ENCODE measurements around the gene SMC3.

DNA sequence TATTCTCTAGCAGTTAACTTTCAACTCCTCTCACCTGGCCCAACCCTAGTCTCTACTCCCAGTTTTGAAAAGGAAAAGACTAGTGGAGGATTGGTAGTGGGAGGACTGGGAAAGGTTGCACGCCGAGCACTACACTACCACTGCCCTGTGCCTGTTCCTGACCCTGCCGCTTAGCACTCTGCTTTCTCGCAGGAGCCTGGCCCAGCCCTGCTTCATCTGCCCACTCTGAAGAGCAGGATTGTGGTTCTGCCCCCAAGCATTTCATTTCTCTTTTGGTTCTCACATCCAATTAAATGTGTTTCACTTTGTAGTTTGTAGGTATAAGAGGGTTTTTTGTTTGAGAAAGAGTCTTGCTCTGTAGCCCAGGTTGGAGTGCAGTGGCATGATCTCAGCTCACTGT, 45.1 kb downstream of the SMC3 start:
- TF ChIP-seq, protein P1, sequence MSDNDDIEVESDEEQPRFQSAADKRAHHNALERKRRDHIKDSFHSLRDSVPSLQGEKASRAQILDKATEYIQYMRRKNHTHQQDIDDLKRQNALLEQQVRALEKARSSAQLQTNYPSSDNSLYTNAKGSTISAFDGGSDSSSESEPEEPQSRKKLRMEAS (IDR thresholded peaks at IDR 0.05; ENCODE audit: low read depth) = no peak
- TF ChIP-seq, protein P2, sequence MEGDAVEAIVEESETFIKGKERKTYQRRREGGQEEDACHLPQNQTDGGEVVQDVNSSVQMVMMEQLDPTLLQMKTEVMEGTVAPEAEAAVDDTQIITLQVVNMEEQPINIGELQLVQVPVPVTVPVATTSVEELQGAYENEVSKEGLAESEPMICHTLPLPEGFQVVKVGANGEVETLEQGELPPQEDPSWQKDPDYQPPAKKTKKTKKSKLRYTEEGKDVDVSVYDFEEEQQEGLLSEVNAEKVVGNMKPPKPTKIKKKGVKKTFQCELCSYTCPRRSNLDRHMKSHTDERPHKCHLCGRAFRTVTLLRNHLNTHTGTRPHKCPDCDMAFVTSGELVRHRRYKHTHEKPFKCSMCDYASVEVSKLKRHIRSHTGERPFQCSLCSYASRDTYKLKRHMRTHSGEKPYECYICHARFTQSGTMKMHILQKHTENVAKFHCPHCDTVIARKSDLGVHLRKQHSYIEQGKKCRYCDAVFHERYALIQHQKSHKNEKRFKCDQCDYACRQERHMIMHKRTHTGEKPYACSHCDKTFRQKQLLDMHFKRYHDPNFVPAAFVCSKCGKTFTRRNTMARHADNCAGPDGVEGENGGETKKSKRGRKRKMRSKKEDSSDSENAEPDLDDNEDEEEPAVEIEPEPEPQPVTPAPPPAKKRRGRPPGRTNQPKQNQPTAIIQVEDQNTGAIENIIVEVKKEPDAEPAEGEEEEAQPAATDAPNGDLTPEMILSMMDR (IDR thresholded peaks at IDR 0.05) = no peak
- TF ChIP-seq EZH2phosphoT487 (IDR thresholded peaks at IDR 0.05; ENCODE audit: borderline replicate concordance, low read depth) = no peak
- no peak for TF ChIP-seq RXRA (IDR thresholded peaks at IDR 0.05; ENCODE audit: borderline replicate concordance, low read depth)
- TF ChIP-seq YY1 (IDR thresholded peaks at IDR 0.05; ENCODE audit: low read depth) = no peak
- no peak for TF ChIP-seq GATA2 (CRISPR knock-in tag; IDR thresholded peaks at IDR 0.05)
- TF ChIP-seq RFX5 (IDR thresholded peaks at IDR 0.05; ENCODE audit: low read length) = no peak
- no peak for TF ChIP-seq RAD21 (IDR thresholded peaks at IDR 0.05; ENCODE audit: low read length)

Measured in SK-N-SH (cell line).